Smooth muscle cell (in vitro differentiated cells): Measurements from ENCODE around the gene STIP1. TPM values are rescaled to one million over a fixed set of nuclear protein-coding genes. Genes with fewer than 3 reads are reported as not detected.

Experiments used
- DNase-seq: peaks from one replicate; lab custom pipeline; 2025; ENCODE audit not compliant: unreplicated experiment; lab: John Stamatoyannopoulos, UW
- H2AFZ ChIP-seq: fragments of 200-600 bp; sonication (generic); 2 replicates; pipeline ENCODE4 v1.6.0; 2016; ENCODE audit warnings: antibody characterized with exemption, low read depth, mild to moderate bottlenecking
- H3F3A ChIP-seq: fragments of 200-600 bp; sonication (generic); 2 replicates; pipeline ENCODE4 v1.6.0; 2017; ENCODE audit warnings: antibody characterized with exemption, low read depth
- H3K27ac ChIP-seq: fragments of 200-600 bp; sonication (generic); 2 replicates; pipeline ENCODE4 v1.5.1; 2016; ENCODE audit warnings: low read depth, mild to moderate bottlenecking
- H3K27me3 ChIP-seq: fragments of 200-600 bp; sonication (generic); 2 replicates; pipeline ENCODE4 v1.6.1; 2016; ENCODE audit warnings: low read depth, mild to moderate bottlenecking
- H3K36me3 ChIP-seq: fragments of 200-600 bp; sonication (generic); 2 replicates; pipeline ENCODE4 v1.5.1; 2016; ENCODE audit warnings: low read depth
- H3K4me1 ChIP-seq: fragments of 200-600 bp; sonication (generic); 2 replicates; pipeline ENCODE4 v1.5.1; 2016; ENCODE audit warnings: low read depth
- H3K4me2 ChIP-seq: fragments of 200-600 bp; sonication (generic); 2 replicates; pipeline ENCODE4 v1.6.0; 2016; ENCODE audit warnings: mild to moderate bottlenecking
- H3K4me3 ChIP-seq: fragments of 200-600 bp; sonication (generic); 2 replicates; pipeline ENCODE4 v1.5.1; 2016; ENCODE audit warnings: mild to moderate bottlenecking
- H3K79me2 ChIP-seq: fragments of 200-600 bp; sonication (generic); 2 replicates; pipeline ENCODE4 v1.6.0; 2016; ENCODE audit warnings: low read depth, mild to moderate bottlenecking
- H3K9ac ChIP-seq: fragments of 200-600 bp; sonication (generic); 2 replicates; pipeline ENCODE4 v1.6.0; 2016; ENCODE audit warnings: low read depth
- H3K9me3 ChIP-seq: fragments of 200-600 bp; sonication (generic); replicated peaks from 2 replicates; pipeline ENCODE4 v1.5.1; 2016; ENCODE audit warnings: low read depth
- H4K20me1 ChIP-seq: fragments of 200-600 bp; sonication (generic); 2 replicates; pipeline ENCODE4 v1.6.0; 2016; ENCODE audit warnings: low read depth
- CTCF ChIP-seq: fragments of 200-600 bp; sonication (generic); IDR thresholded peaks from 2 replicates; pipeline ENCODE4 v1.5.1; 2017; ENCODE audit warnings: borderline replicate concordance, mild to moderate bottlenecking, antibody characterized with exemption; ENCODE audit not compliant: insufficient read depth, poor library complexity, severe bottlenecking
- WGBS: methylation state at CpG from one replicate; pipeline ENCODE4 v1.1.7; 2016; ENCODE audit warnings: low lambda C conversion rate; 5-methylcytosine and 5-hydroxymethylcytosine counted together
- polyA plus RNA-seq: library from polyadenylated mRNA; unstranded; fragments of >200 nt; fragmentation: Nextera tagmentation; extraction: Ambion mirVana; gene quantifications from 2 replicates; pipeline ENCODE4 v1.2.1, GENCODE V29; 2016
- total RNA-seq: library from RNA; depleted of rRNA; stranded (reverse); fragments of >200 nt; gene quantifications from 2 replicates; pipeline ENCODE4 v1.2.3, GENCODE V29; 2014

STIP1 gene
- total and polyA plus RNA-seq, 2 experiments from 2014 or later, result 114 to 117 TPM

GRCh38 chr11:64224891-64225607 lies 39.1 kb downstream of the STIP1 start:
- H3F3A ChIP-seq, result no peaks in the 10 kb centered on the region
- H2AFZ ChIP-seq, result no peak overlapping the region
- H3K27me3 ChIP-seq, result no peaks in the 10 kb centered on the region
- TF ChIP-seq CTCF, result no peak
- H3K79me2 ChIP-seq, result peaks cover 16% of the 10 kb centered on the region
- no peaks in the 10 kb centered on the region for H3K9me3 ChIP-seq
- H3K4me3 ChIP-seq, result peak overlapping the region; percentile 63
- no peak overlapping the region for H3K27ac ChIP-seq
- H3K9ac ChIP-seq, result no peak overlapping the region
- no peaks in the 10 kb centered on the region for H4K20me1 ChIP-seq
- peaks cover 16% of the 10 kb centered on the region for H3K4me1 ChIP-seq
- peak overlapping the region; percentile 97 for H3K4me2 ChIP-seq
- WGBS, result 78% methylated on average over 22 of the region's 22 CpGs
- no peak for DNase-seq
- no peaks in the 10 kb centered on the region for H3K36me3 ChIP-seq

- peak within 1 kb of the TSS; percentile 61 for H3K9ac ChIP-seq
- no peaks in the 10 kb centered on the region for H3F3A ChIP-seq
- no peaks in the 10 kb centered on the region for H3K9me3 ChIP-seq
- TF ChIP-seq CTCF, result peak; percentile 25
- H3K4me3 ChIP-seq, result peak within 1 kb of the TSS; percentile 63
- no peak within 1 kb of the TSS for H2AFZ ChIP-seq
- no peaks in the 10 kb centered on the region for H3K27me3 ChIP-seq
- H3K27ac ChIP-seq, result no peak within 1 kb of the TSS
- WGBS, result 4% methylated on average over 40 of the region's 54 CpGs
- H3K4me2 ChIP-seq, result peak within 1 kb of the TSS; percentile 97
- H3K4me1 ChIP-seq, result peaks cover 17% of the 10 kb centered on the region
- H3K36me3 ChIP-seq, result no peaks in the 10 kb centered on the region
- H4K20me1 ChIP-seq, result no peaks in the 10 kb centered on the region
- peaks cover 16% of the 10 kb centered on the region for H3K79me2 ChIP-seq
- peak; percentile 75 for DNase-seq
Measured at GRCh38 chr11:64225608-64226506, 39.9 kb downstream of the STIP1 start, which contains the start of the genes NUDT22 and TRPT1. Gene NUDT22 (plus strand): TSS chr11:64226274. CDS start chr11:64226653, 379 bp downstream. Gene TRPT1 (minus strand): TSS chr11:64226186. CDS start chr11:64225860, 326 bp downstream.

GRCh38 chr11:64226507-64227051 lies 40.6 kb downstream of the STIP1 start:
- Histone ChIP-seq H3K4me3 (peak overlapping the region; percentile 63), H3F3A (no peaks in the 10 kb centered on the region), H3K4me2 (peak overlapping the region; percentile 97), H3K9me3 (no peaks in the 10 kb centered on the region), H4K20me1 (no peaks in the 10 kb centered on the region), H3K4me1 (peaks cover 19% of the 10 kb centered on the region), H3K79me2 (peaks cover 19% of the 10 kb centered on the region), H3K36me3 (no peaks in the 10 kb centered on the region), H3K27me3 (no peaks in the 10 kb centered on the region), H3K27ac (no peak overlapping the region), H3K9ac (peak overlapping the region; percentile 61), H2AFZ (no peak overlapping the region)
- 32% methylated on average over 23 of the region's 26 CpGs for WGBS
- no peak for DNase-seq
- TF ChIP-seq CTCF, result no peak
